Nephron progenitor cell (in vitro differentiated cells): Measurements from ENCODE around the gene PTPRK.

Experiments
- DNase-seq: peaks from one replicate; pipeline ENCODE4 v3.0.0; 2021
- H3K27ac Mint-ChIP-seq: 2 replicates; pipeline ENCODE4 v1.8.0; 2021; ENCODE audit warnings: mild to moderate bottlenecking, moderate library complexity, mixed read lengths
- H3K27me3 Mint-ChIP-seq: 2 replicates; pipeline ENCODE4 v1.8.0; 2021; ENCODE audit warnings: mild to moderate bottlenecking, low read depth, mixed read lengths; ENCODE audit not compliant: poor library complexity
- H3K36me3 Mint-ChIP-seq: 2 replicates; pipeline ENCODE4 v1.8.0; 2021; ENCODE audit warnings: low read depth, mixed read lengths
- H3K4me1 Mint-ChIP-seq: 2 replicates; pipeline ENCODE4 v1.8.0; 2021; ENCODE audit warnings: mixed read lengths
- H3K4me3 Mint-ChIP-seq: 2 replicates; pipeline ENCODE4 v1.8.0; 2021; ENCODE audit warnings: mild to moderate bottlenecking, moderate library complexity, mixed read lengths
- H3K9me3 Mint-ChIP-seq: 2 replicates; pipeline ENCODE4 v1.8.0; 2021; ENCODE audit warnings: mild to moderate bottlenecking, moderate library complexity, mixed read lengths
- CTCF ChIP-seq: fragments of 200-600 bp; sonication (generic); IDR thresholded peaks from 2 replicates; pipeline ENCODE4 v1.5.0; 2021; ENCODE audit warnings: antibody characterized with exemption

Gene PTPRK

GRCh38 chr6:128161839-128162238 is 358.6 kb downstream of the PTPRK start:
- no peaks in the 10 kb centered on the region for H3K36me3 Mint-ChIP-seq
- TF ChIP-seq CTCF = no peak
- no peak overlapping the region for H3K27ac Mint-ChIP-seq
- no peaks in the 10 kb centered on the region for H3K9me3 Mint-ChIP-seq
- H3K27me3 Mint-ChIP-seq = no peaks in the 10 kb centered on the region
- DNase-seq = no peak
- H3K4me3 Mint-ChIP-seq = no peak overlapping the region
- no peaks in the 10 kb centered on the region for H3K4me1 Mint-ChIP-seq

DNA sequence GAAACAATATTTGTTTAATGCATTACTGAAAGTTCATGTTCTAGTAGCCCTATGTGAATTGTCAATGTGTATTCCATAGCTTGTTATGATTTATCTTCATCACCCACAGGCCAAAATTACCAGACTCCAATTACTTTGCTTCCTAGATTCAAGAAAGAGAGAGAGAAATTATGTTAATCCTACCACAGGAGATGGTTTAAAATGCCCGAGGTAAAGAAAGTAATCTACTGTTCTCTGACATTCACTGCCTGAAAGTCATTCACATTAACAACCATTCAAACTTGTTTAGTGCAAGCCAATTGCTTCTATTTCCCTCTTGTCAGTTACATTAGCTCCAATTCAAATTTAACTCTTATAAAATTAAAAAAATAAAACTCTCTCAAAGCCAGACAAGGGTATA is 359.1 kb downstream of the PTPRK start:
- Mint-ChIP-seq H3K4me1 (no peaks in the 10 kb centered on the region), H3K4me3 (no peak overlapping the region), H3K9me3 (no peaks in the 10 kb centered on the region), H3K27ac (peak overlapping the region; percentile 5), H3K27me3 (no peaks in the 10 kb centered on the region), H3K36me3 (no peaks in the 10 kb centered on the region)
- DNase-seq = no peak
- TF ChIP-seq CTCF = no peak

- no peak overlapping the region for H3K4me3 Mint-ChIP-seq
- TF ChIP-seq CTCF = no peak
- no peaks in the 10 kb centered on the region for H3K27me3 Mint-ChIP-seq
- no peak overlapping the region for H3K27ac Mint-ChIP-seq
- no peaks in the 10 kb centered on the region for H3K9me3 Mint-ChIP-seq
- H3K4me1 Mint-ChIP-seq = no peaks in the 10 kb centered on the region
- no peak for DNase-seq
- H3K36me3 Mint-ChIP-seq = no peaks in the 10 kb centered on the region
Observed at GRCh38 chr6:128158496-128158895, 361.9 kb downstream of the PTPRK start.

DNA sequence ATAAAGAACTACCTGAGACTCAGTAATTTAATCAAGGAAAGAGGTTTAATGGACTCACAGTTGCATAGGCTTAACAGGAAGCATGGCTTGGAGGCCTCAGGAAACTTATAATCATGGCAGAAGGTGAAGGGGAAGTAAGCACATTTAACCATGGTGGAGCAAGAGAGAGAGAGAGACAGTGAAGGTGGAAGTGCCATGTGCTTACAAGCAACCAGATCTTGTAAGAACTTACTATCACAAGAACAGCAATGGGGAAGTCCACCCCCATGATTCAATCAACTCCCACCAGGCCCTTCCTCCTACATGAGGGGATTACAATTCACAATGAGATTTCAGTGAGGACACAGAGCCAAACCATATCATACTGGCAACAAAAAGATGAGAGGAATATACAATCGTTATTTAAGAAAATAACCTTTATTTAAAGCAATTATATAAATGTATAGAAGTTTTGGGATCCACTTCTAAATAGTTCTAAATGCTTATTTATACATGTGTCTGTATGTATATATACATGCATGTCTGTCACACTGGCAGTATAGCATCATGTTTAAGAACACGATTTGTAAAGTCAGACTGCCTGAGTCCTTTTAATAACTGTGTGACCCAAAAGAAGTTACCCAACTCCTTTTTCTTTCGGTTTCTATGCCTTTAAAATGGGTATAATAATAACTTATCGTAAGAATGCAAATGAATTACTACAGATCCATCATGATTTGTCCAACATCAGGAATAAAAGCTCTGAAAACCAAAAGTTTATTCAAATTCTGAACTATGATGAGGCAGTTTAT is 363.9 kb downstream of the PTPRK start:
- TF ChIP-seq CTCF = no peak
- H3K27ac Mint-ChIP-seq = no peak overlapping the region
- no peak for DNase-seq

DNA sequence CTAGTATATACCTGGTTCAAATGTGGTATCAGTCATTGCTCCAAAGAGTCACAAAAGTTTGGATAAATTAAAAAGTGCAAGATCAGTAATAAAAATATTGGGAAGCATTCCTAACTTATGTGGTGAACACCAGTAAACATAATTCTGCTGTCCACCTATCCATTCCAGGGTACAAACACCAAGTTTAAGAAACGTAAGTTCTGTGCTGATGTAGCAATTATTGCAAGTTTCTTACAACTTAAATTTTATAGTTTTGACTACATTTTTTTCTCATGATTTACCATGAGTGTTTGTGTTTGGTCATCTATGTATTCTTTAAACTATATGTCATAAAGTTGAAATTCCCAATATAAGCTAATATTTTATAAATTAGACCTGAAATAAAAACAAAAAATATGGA is 364.6 kb downstream of the PTPRK start:
- H3K4me3 Mint-ChIP-seq = no peak overlapping the region
- H3K9me3 Mint-ChIP-seq = no peaks in the 10 kb centered on the region
- no peak overlapping the region for H3K27ac Mint-ChIP-seq
- no peaks in the 10 kb centered on the region for H3K27me3 Mint-ChIP-seq
- DNase-seq = no peak
- no peaks in the 10 kb centered on the region for H3K4me1 Mint-ChIP-seq
- no peak for TF ChIP-seq CTCF
- H3K36me3 Mint-ChIP-seq = no peaks in the 10 kb centered on the region

More for the DNA sequence above, 363.9 kb downstream of the PTPRK start:
- no peaks in the 10 kb centered on the region for H3K9me3 Mint-ChIP-seq
- no peaks in the 10 kb centered on the region for H3K27me3 Mint-ChIP-seq
- no peaks in the 10 kb centered on the region for H3K36me3 Mint-ChIP-seq
- no peak overlapping the region for H3K4me3 Mint-ChIP-seq
- H3K4me1 Mint-ChIP-seq = no peaks in the 10 kb centered on the region

GRCh38 chr6:128152551-128152950 is 367.8 kb downstream of the PTPRK start:
- H3K27ac Mint-ChIP-seq = no peak overlapping the region
- H3K36me3 Mint-ChIP-seq = no peaks in the 10 kb centered on the region
- H3K9me3 Mint-ChIP-seq = no peaks in the 10 kb centered on the region
- no peak overlapping the region for H3K4me3 Mint-ChIP-seq
- TF ChIP-seq CTCF = no peak
- DNase-seq = no peak
- no peaks in the 10 kb centered on the region for H3K4me1 Mint-ChIP-seq
- no peaks in the 10 kb centered on the region for H3K27me3 Mint-ChIP-seq
